ENCODE measurements around the gene BAG1. TPM values are rescaled to one million over a fixed set of nuclear protein-coding genes. Genes with fewer than 3 reads are reported as not detected.

The BAG1 gene
- polyA plus RNA-seq, 1 experiment, result 17.7 TPM

- CTCF ChIA-PET, result interaction anchor here (1.2 kb wide), 1 partner anchor 19 kb away, joined by 3 read pairs; no protein-coding TSS in a partner anchor
- no peak for TF ChIP-seq CTCF (IDR thresholded peaks at IDR 0.05; ENCODE audit: insufficient read depth, low read depth, low read length)
- no peak for DNase-seq (ENCODE audit: low read depth)
- Histone ChIP-seq H3K27me3 (ENCODE audit: control insufficient read depth, insufficient read depth, low read length) (peaks cover 9% of the 10 kb centered on the region), H3K4me3 (ENCODE audit: low read depth, low read length) (no peak overlapping the region), H3K36me3 (ENCODE audit: control insufficient read depth, insufficient read depth, low read length) (no peaks in the 10 kb centered on the region)
- POLR2A ChIA-PET, result no interaction called here
Measured at GRCh38 chr9:33221568-33221884, 43.0 kb downstream of the BAG1 start.

GRCh38 chr9:33220681-33221567 is 43.6 kb downstream of the BAG1 start:
- H3K4me3 ChIP-seq (ENCODE audit: low read depth, low read length), result no peak overlapping the region
- H3K36me3 ChIP-seq (ENCODE audit: control insufficient read depth, insufficient read depth, low read length), result no peaks in the 10 kb centered on the region
- peaks cover 12% of the 10 kb centered on the region for H3K27me3 ChIP-seq (ENCODE audit: control insufficient read depth, insufficient read depth, low read length)
- CTCF ChIA-PET, result no interaction called here
- no peak for DNase-seq (ENCODE audit: low read depth)
- POLR2A ChIA-PET, result no interaction called here
- TF ChIP-seq CTCF (IDR thresholded peaks at IDR 0.05; ENCODE audit: insufficient read depth, low read depth, low read length), result no peak

GRCh38 chr9:33211695-33212393 is 52.7 kb downstream of the BAG1 start:
- Histone ChIP-seq H3K36me3 (ENCODE audit: control insufficient read depth, insufficient read depth, low read length) (no peaks in the 10 kb centered on the region), H3K27me3 (ENCODE audit: control insufficient read depth, insufficient read depth, low read length) (peaks cover 13% of the 10 kb centered on the region), H3K4me3 (ENCODE audit: low read depth, low read length) (no peak overlapping the region)
- ChIA-PET POLR2A (no interaction called here), CTCF (interaction anchor here (0.9 to 1.7 kb wide), 2 partner anchors 9 to 131 kb away, joined by 3 to 4 read pairs; no protein-coding TSS in a partner anchor)
- TF ChIP-seq CTCF (IDR thresholded peaks at IDR 0.05; ENCODE audit: insufficient read depth, low read depth, low read length), result no peak
- no peak for DNase-seq (ENCODE audit: low read depth)

- no peaks in the 10 kb centered on the region for H3K36me3 ChIP-seq (ENCODE audit: control insufficient read depth, insufficient read depth, low read length)
- POLR2A ChIA-PET, result no interaction called here
- CTCF ChIA-PET, result no interaction called here
- H3K4me3 ChIP-seq (ENCODE audit: low read depth, low read length), result no peak overlapping the region
- H3K27me3 ChIP-seq (ENCODE audit: control insufficient read depth, insufficient read depth, low read length), result peaks cover 8% of the 10 kb centered on the region
- TF ChIP-seq CTCF (IDR thresholded peaks at IDR 0.05; ENCODE audit: insufficient read depth, low read depth, low read length), result no peak
- no peak for DNase-seq (ENCODE audit: low read depth)
Measured at GRCh38 chr9:33210006-33210715, 54.3 kb downstream of the BAG1 start.

- peaks cover 4% of the 10 kb centered on the region for H3K27me3 ChIP-seq (ENCODE audit: control insufficient read depth, insufficient read depth, low read length)
- H3K4me3 ChIP-seq (ENCODE audit: low read depth, low read length), result no peak overlapping the region
- no peaks in the 10 kb centered on the region for H3K36me3 ChIP-seq (ENCODE audit: control insufficient read depth, insufficient read depth, low read length)
- DNase-seq (ENCODE audit: low read depth), result no peak
- ChIA-PET POLR2A (no interaction called here), CTCF (no interaction called here)
- no peak for TF ChIP-seq CTCF (IDR thresholded peaks at IDR 0.05; ENCODE audit: insufficient read depth, low read depth, low read length)
Measured at GRCh38 chr9:33209394-33209793, 55.1 kb downstream of the BAG1 start.

Measured in BJ (cell line).